Measurements from ENCODE around the gene SMIM24. TPM values are rescaled to one million over a fixed set of nuclear protein-coding genes. Genes with fewer than 3 reads are reported as not detected.

SMIM24 gene
- total and polyA plus RNA-seq, 7 experiments from 2014 or later = 0.82 to 1.8 TPM; not detected in 5

- no peaks in the 10 kb centered on the region for H3K27me3 Mint-ChIP-seq
- Histone ChIP-seq H3K9me3 (ENCODE audit: control insufficient read depth in 2 of 3, low read length in 3 of 3) (no peaks in the 10 kb centered on the region), H3K27ac (ENCODE audit: low read depth, low read length) (no peak overlapping the region), H3K4me1 (ENCODE audit: control insufficient read depth in 2 of 2, insufficient read depth in 2 of 2, low read length in 2 of 2) (peaks cover 7 to 11% of the 10 kb centered on the region in 2 donors), H3K36me3 (ENCODE audit: control insufficient read depth in 2 of 3, insufficient read depth in 3 of 3, low read length in 3 of 3) (peaks cover 0 to 26% (median 0%) of the 10 kb centered on the region in 3 experiments), H3K27me3 (ENCODE audit: control insufficient read depth in 2 of 2, insufficient read depth in 2 of 2, low read length in 2 of 2) (no peaks in the 10 kb centered on the region), H3K4me3 (ENCODE audit: low read length) (no peak overlapping the region)
- no peak for ATAC-seq
- H3K4me3 Mint-ChIP-seq = peak overlapping the region in 5 of 10 donors; percentile 9 to 63 (median 40)
- CTCF ChIA-PET = interaction anchor here (1.1 kb wide), 1 partner anchor 29 kb away, joined by 4 read pairs; no protein-coding TSS in a partner anchor
- POLR2A ChIA-PET = interaction anchor here (0.6 kb wide), 1 partner anchor 970 kb away, joined by 3 read pairs; no protein-coding TSS in a partner anchor
- H3K36me3 Mint-ChIP-seq = peaks cover 0 to 3% (median 2%) of the 10 kb centered on the region in 5 donors
- no peaks in the 10 kb centered on the region for H3K9me3 Mint-ChIP-seq
- H3K4me1 Mint-ChIP-seq = peaks cover 16 to 57% (median 38%) of the 10 kb centered on the region in 7 donors
- intact Hi-C loops (cut with micrococcal nuclease) = no loop called here
- H3K27ac Mint-ChIP-seq = peak overlapping the region in 4 of 9 donors; percentile 29 to 71 (median 66)
- DNase-seq = no peak
These were observed 35.6 kb upstream of the SMIM24 start for GRCh38 chr19:3515891-3516422.

- no peaks in the 10 kb centered on the region for H3K9me3 Mint-ChIP-seq
- H3K4me1 ChIP-seq (ENCODE audit: control insufficient read depth in 2 of 2, insufficient read depth in 2 of 2, low read length in 2 of 2) = peaks cover 7 to 11% of the 10 kb centered on the region in 2 donors
- H3K9me3 ChIP-seq (ENCODE audit: control insufficient read depth in 2 of 3, low read length in 3 of 3) = no peaks in the 10 kb centered on the region
- H3K36me3 ChIP-seq (ENCODE audit: control insufficient read depth in 2 of 3, insufficient read depth in 3 of 3, low read length in 3 of 3) = peaks cover 0 to 26% (median 0%) of the 10 kb centered on the region in 3 experiments
- H3K27me3 ChIP-seq (ENCODE audit: control insufficient read depth in 2 of 2, insufficient read depth in 2 of 2, low read length in 2 of 2) = no peaks in the 10 kb centered on the region
- POLR2A ChIA-PET = no interaction called here
- H3K27ac Mint-ChIP-seq = peak overlapping the region in 3 of 9 donors; percentile 38 to 80 (median 63)
- CTCF ChIA-PET = no interaction called here
- H3K27ac ChIP-seq (ENCODE audit: low read depth, low read length) = no peak overlapping the region
- no peaks in the 10 kb centered on the region for H3K27me3 Mint-ChIP-seq
- H3K4me3 Mint-ChIP-seq = no peak overlapping the region
- H3K4me3 ChIP-seq (ENCODE audit: low read length) = no peak overlapping the region
- peaks cover 17 to 63% (median 41%) of the 10 kb centered on the region in 7 donors for H3K4me1 Mint-ChIP-seq
- intact Hi-C loops (cut with micrococcal nuclease) = no loop called here
- no peak for ATAC-seq
- no peak for DNase-seq
- peaks cover 0 to 1% (median 0%) of the 10 kb centered on the region in 5 donors for H3K36me3 Mint-ChIP-seq
These were observed 34.6 kb upstream of the SMIM24 start for GRCh38 chr19:3514930-3515329.

GRCh38 chr19:3513229-3514140 lies 33.2 kb upstream of the SMIM24 start:
- peaks cover 7 to 11% of the 10 kb centered on the region in 2 donors for H3K4me1 ChIP-seq (ENCODE audit: control insufficient read depth in 2 of 2, insufficient read depth in 2 of 2, low read length in 2 of 2)
- DNase-seq (no peak), ATAC-seq (no peak)
- Mint-ChIP-seq H3K4me3 (no peak overlapping the region), H3K4me1 (peaks cover 28 to 78% (median 52%) of the 10 kb centered on the region in 7 donors), H3K36me3 (peaks cover 0 to 9% (median 4%) of the 10 kb centered on the region in 5 donors), H3K9me3 (no peaks in the 10 kb centered on the region), H3K27me3 (no peaks in the 10 kb centered on the region), H3K27ac (peak overlapping the region in 1 of 9 donors; percentile 32)
- no peak overlapping the region for H3K4me3 ChIP-seq (ENCODE audit: low read length)
- CTCF ChIA-PET = no interaction called here
- no peak overlapping the region for H3K27ac ChIP-seq (ENCODE audit: low read depth, low read length)
- H3K27me3 ChIP-seq (ENCODE audit: control insufficient read depth in 2 of 2, insufficient read depth in 2 of 2, low read length in 2 of 2) = no peaks in the 10 kb centered on the region
- POLR2A ChIA-PET = no interaction called here
- H3K36me3 ChIP-seq (ENCODE audit: control insufficient read depth in 2 of 3, insufficient read depth in 3 of 3, low read length in 3 of 3) = peaks cover 0 to 31% (median 0%) of the 10 kb centered on the region in 3 experiments
- intact Hi-C loops (cut with micrococcal nuclease) = no loop called here
- no peaks in the 10 kb centered on the region for H3K9me3 ChIP-seq (ENCODE audit: control insufficient read depth in 2 of 3, low read length in 3 of 3)

- no peak overlapping the region for H3K4me3 ChIP-seq (ENCODE audit: low read length)
- intact Hi-C loops (cut with micrococcal nuclease) = no loop called here
- H3K9me3 ChIP-seq (ENCODE audit: control insufficient read depth in 2 of 3, low read length in 3 of 3) = no peaks in the 10 kb centered on the region
- no peaks in the 10 kb centered on the region for H3K9me3 Mint-ChIP-seq
- ATAC-seq = no peak
- CTCF ChIA-PET = no interaction called here
- no peak for DNase-seq
- no peak overlapping the region for H3K27ac Mint-ChIP-seq
- no peak overlapping the region for H3K27ac ChIP-seq (ENCODE audit: low read depth, low read length)
- POLR2A ChIA-PET = no interaction called here
- peaks cover 9 to 12% of the 10 kb centered on the region in 2 donors for H3K4me1 ChIP-seq (ENCODE audit: control insufficient read depth in 2 of 2, insufficient read depth in 2 of 2, low read length in 2 of 2)
- peaks cover 28 to 83% (median 54%) of the 10 kb centered on the region in 7 donors for H3K4me1 Mint-ChIP-seq
- H3K27me3 Mint-ChIP-seq = no peaks in the 10 kb centered on the region
- H3K36me3 ChIP-seq (ENCODE audit: control insufficient read depth in 2 of 3, insufficient read depth in 3 of 3, low read length in 3 of 3) = peaks cover 0 to 33% (median 0%) of the 10 kb centered on the region in 3 experiments
- no peak overlapping the region for H3K4me3 Mint-ChIP-seq
- peaks cover 0 to 9% (median 4%) of the 10 kb centered on the region in 5 donors for H3K36me3 Mint-ChIP-seq
- H3K27me3 ChIP-seq (ENCODE audit: control insufficient read depth in 2 of 2, insufficient read depth in 2 of 2, low read length in 2 of 2) = no peaks in the 10 kb centered on the region
These were observed 32.4 kb upstream of the SMIM24 start for GRCh38 chr19:3512562-3513228.

GRCh38 chr19:3511506-3512251 lies 31.4 kb upstream of the SMIM24 start:
- Mint-ChIP-seq H3K9me3 (no peaks in the 10 kb centered on the region), H3K4me3 (peak overlapping the region in 3 of 10 donors; percentile 2 to 61 (median 25)), H3K4me1 (peaks cover 33 to 87% (median 59%) of the 10 kb centered on the region in 7 donors), H3K36me3 (peaks cover 0 to 14% (median 4%) of the 10 kb centered on the region in 5 donors), H3K27me3 (no peaks in the 10 kb centered on the region), H3K27ac (peak overlapping the region in 1 of 9 donors; percentile 25)
- intact Hi-C loops (cut with micrococcal nuclease) = no loop called here
- peaks cover 14 to 18% of the 10 kb centered on the region in 2 donors for H3K4me1 ChIP-seq (ENCODE audit: control insufficient read depth in 2 of 2, insufficient read depth in 2 of 2, low read length in 2 of 2)
- no peak overlapping the region for H3K4me3 ChIP-seq (ENCODE audit: low read length)
- no peak overlapping the region for H3K27ac ChIP-seq (ENCODE audit: low read depth, low read length)
- H3K27me3 ChIP-seq (ENCODE audit: control insufficient read depth in 2 of 2, insufficient read depth in 2 of 2, low read length in 2 of 2) = no peaks in the 10 kb centered on the region
- H3K36me3 ChIP-seq (ENCODE audit: control insufficient read depth in 2 of 3, insufficient read depth in 3 of 3, low read length in 3 of 3) = peaks cover 0 to 35% (median 0%) of the 10 kb centered on the region in 3 experiments
- ChIA-PET CTCF (no interaction called here), POLR2A (no interaction called here)
- ATAC-seq (no peak), DNase-seq (no peak)
- H3K9me3 ChIP-seq (ENCODE audit: control insufficient read depth in 2 of 3, low read length in 3 of 3) = no peaks in the 10 kb centered on the region

GRCh38 chr19:3510727-3511126 lies 30.4 kb upstream of the SMIM24 start:
- DNase-seq (no peak), ATAC-seq (no peak)
- Mint-ChIP-seq H3K27me3 (peaks cover 0 to 3% (median 0%) of the 10 kb centered on the region in 5 donors), H3K36me3 (peaks cover 0 to 14% (median 4%) of the 10 kb centered on the region in 5 donors), H3K4me3 (no peak overlapping the region), H3K4me1 (peaks cover 31 to 80% (median 57%) of the 10 kb centered on the region in 7 donors), H3K27ac (no peak overlapping the region), H3K9me3 (no peaks in the 10 kb centered on the region)
- intact Hi-C loops (cut with micrococcal nuclease) = no loop called here
- peaks cover 7 to 9% of the 10 kb centered on the region in 2 donors for H3K4me1 ChIP-seq (ENCODE audit: control insufficient read depth in 2 of 2, insufficient read depth in 2 of 2, low read length in 2 of 2)
- peaks cover 0 to 39% (median 0%) of the 10 kb centered on the region in 3 experiments for H3K36me3 ChIP-seq (ENCODE audit: control insufficient read depth in 2 of 3, insufficient read depth in 3 of 3, low read length in 3 of 3)
- H3K4me3 ChIP-seq (ENCODE audit: low read length) = no peak overlapping the region
- POLR2A ChIA-PET = no interaction called here
- H3K9me3 ChIP-seq (ENCODE audit: control insufficient read depth in 2 of 3, low read length in 3 of 3) = no peaks in the 10 kb centered on the region
- no peaks in the 10 kb centered on the region for H3K27me3 ChIP-seq (ENCODE audit: control insufficient read depth in 2 of 2, insufficient read depth in 2 of 2, low read length in 2 of 2)
- no peak overlapping the region for H3K27ac ChIP-seq (ENCODE audit: low read depth, low read length)
- CTCF ChIA-PET = no interaction called here

Data from naive thymus-derived CD4-positive, alpha-beta T cell (primary cell).